Dermis microvascular lymphatic vessel endothelial cell (primary cell): ENCODE measurements around the gene DUSP22. TPM values are rescaled to one million over a fixed set of nuclear protein-coding genes. Genes with fewer than 3 reads are reported as not detected.

Experiments used
- DNase-seq, 2 donors: peaks; one replicate each; pipeline versions ENCODE4 v3.0.0 to v3.0.0-alpha.2; 2010; ENCODE audit warnings: low read depth in 2 of 2
- total RNA-seq: library from RNA; depleted of rRNA; stranded (reverse); fragments of >200 nt; gene quantifications from 2 replicates; pipeline ENCODE4 v1.2.1, GENCODE V29; 2014

Gene DUSP22
- total RNA-seq, 1 donor from 2014 or later: 27.3 TPM

GRCh38 chr6:296151-297122 is 4.2 kb downstream of the DUSP22 start:
- DNase-seq: peak; percentile 48 to 73

DNA sequence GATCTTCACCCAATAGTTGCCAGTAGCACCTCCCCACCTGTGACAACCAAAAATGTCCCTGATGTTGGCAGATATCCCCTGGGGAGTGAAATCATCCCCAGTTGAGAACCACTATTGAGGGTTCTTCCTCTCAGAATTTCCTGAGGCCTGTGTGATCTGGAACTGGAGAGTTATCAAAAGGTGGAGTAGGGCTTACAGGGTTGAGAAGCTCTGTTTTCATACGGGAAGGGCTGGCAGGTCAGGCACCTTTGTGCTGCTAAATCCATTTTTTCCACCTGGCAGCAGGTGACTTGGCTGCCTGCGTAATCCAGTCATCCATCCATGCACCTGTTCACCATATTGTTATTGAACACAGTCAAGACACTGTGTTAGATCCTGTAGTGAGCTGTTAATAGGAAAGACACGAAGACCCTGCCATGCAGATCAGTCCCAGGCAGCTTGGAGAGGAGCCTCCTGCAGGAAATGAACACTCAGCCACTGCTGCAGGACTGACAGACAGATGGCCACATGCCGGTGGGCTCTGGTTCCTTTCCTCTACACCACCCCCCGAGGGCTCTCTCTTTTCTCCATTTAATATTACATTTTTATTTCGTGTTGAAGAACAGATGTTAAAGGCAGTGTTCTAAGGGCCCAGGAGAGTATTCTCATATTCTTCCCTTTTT is 5.4 kb downstream of the DUSP22 start:
- peak in 1 of 2 donors; percentile 56 for DNase-seq

GRCh38 chr6:298233-299103 is 6.2 kb downstream of the DUSP22 start:
- DNase-seq: peak in 1 of 2 donors; percentile 38

- DNase-seq: no peak
Measured at GRCh38 chr6:299104-299980, 7.1 kb downstream of the DUSP22 start.

DNA sequence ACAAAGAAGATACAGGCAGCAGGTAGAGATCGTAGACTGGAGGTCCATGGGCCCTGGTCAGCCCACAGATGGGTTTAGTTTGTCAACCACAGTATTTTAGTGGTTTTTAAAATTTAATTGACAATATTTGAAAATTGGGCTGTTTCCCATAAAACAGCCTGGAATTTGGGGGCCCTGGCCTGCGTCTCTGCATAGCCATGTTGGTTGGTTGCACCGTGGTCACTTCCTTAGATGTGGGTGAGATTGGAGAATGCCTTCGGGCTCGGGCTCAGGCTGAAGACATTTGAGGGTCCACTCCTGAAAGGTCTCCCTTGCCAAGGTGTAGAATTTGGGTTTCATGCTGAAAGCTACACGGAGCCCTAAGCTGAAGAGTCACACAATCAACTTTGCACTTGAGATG is 7.7 kb downstream of the DUSP22 start:
- no peak for DNase-seq

DNA sequence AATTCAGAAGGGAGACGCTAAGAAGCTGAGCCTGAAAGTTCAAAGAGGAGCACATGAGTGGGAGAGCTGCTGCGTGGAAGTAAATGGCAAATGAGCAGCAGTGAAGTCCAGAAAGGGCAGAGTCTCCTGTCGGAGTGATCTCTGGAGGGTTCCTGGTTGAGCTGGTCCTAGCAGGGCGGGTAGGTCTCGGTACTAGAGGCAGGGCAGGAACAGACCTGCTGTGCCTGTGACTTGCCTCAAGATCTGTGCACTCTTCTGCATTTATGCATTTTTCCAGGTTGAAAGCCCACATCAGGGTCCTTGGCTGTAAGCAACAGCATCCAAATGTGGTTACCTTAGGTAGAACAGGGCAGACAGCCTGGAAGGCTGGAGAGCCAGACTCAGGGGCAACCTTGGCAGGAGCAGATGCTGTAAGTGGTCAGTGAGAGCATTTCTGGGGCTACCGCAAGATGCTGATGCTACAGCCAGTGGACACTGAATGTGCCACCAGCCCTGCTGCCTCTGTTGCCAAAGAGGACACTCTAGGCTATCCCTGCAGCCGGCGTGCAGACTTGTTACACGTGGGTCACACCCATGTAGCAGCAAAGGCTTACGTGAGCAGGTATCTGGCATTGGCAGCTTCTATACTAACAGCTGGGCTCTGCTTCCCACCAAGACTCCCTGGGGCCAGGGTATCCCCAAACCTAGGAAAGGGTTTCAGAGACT is 8.4 kb downstream of the DUSP22 start:
- DNase-seq: no peak

GRCh38 chr6:301526-301925 is 9.2 kb downstream of the DUSP22 start:
- DNase-seq: no peak

GRCh38 chr6:301929-302705 is 9.8 kb downstream of the DUSP22 start:
- DNase-seq: no peak

GRCh38 chr6:302760-303159 is 10.5 kb downstream of the DUSP22 start:
- DNase-seq: no peak

DNA sequence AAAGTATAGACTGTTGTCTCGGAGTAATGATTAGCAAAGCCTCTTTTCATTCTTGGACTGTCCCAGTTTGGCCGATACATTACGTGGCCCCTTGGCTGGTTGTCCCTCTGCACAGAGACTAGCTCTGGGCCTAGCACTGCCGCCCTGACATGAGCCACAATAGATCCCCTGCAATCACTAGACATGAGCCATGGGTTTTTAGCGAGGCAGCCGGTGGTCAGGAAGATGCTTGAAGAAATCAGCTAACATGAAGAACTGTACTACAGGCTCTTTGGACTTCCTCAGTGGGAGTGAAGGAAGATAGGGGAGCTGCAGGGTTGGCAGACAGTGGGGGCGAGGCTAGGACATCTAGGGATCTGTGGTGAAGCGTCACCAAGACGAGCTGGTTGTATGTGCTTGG is 11.0 kb downstream of the DUSP22 start:
- no peak for DNase-seq

- no peak for DNase-seq
Measured at GRCh38 chr6:303948-304558, 11.8 kb downstream of the DUSP22 start.

DNA sequence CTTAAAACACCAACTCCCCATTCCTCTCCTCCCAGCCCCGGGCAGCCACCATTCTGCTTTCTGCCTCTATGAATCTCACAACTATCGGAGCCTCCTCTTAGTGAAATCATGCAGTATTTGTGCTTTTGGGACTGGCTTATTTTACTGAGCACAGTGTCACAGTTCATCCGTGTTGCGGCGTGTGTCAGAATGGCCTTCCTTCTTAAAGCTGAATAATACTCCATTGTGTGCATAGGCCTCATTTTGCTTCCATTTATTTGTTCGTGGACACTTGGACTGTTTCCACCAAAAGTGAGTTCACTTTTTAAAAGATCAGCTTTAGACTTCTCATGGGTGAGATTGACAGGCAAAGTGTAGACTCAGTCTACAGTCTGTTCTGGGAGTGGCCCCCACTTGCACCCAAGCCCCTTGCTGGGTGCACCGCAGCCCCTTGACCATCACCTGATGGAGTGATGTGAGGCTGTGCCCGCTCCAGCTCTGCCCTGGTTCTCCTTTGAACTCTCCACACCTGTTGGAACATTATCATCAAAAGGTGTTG is 12.6 kb downstream of the DUSP22 start:
- DNase-seq: no peak

GRCh38 chr6:305371-306206 is 13.3 kb downstream of the DUSP22 start:
- no peak for DNase-seq

DNA sequence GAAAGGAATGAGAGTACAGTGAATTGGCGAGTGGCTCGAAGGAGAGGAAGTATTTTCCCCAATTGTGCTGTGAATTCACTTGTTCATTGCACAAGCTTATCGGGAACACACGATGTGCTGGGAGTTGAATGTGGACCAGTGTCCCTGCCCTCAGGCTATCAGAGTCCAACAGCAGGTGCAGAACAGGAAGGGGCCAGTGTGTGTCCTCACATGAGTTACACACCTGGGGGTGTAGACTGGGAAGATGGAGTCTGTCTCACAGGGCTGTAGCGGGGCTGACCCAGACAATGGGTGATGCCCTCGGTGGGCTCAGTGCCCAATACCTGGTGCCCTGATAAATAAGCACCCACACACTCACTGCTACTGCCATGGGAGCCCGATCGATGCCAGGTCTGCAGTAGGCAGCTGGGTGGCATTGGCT is 14.4 kb downstream of the DUSP22 start:
- no peak for DNase-seq

GRCh38 chr6:307065-307814 is 15.0 kb downstream of the DUSP22 start:
- no peak for DNase-seq

DNA sequence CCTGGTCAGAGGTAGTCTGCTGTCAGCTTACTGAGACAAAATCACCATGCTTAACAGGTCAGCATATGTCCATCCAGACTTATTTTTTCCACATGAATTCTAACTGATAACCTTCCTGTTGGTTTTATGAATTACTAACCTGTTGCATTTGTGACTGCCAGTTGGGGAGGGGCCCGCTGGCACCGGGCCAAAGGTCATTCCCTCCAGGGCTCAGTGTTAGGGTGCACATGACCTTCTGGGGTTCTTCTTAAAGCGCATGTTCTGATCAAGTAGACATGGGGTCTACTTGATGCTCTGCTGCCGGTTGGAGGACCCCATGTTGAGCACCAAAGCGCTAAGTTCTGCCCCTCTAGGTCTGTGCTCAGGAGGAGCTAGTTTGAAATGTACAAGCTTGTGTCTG is 15.6 kb downstream of the DUSP22 start:
- DNase-seq: no peak

- no peak for DNase-seq
Measured at GRCh38 chr6:308307-308706, 16.0 kb downstream of the DUSP22 start.
